Right lobe of liver (tissue), 4 donors: ENCODE measurements around the gene C19orf44.

Experiments used
- POLR2A ChIP-seq: fragments of 450-650 bp; IDR thresholded peaks from one replicate; pipeline ENCODE4 v1.6.1; 2017; ENCODE audit warnings: antibody characterized with exemption, mild to moderate bottlenecking
- TF ChIP-seq, protein P1 (sequence below), 4 donors: fragments of 200-600 bp in 3 of 4; fragments of 450-650 bp in 1 of 4; IDR thresholded peaks; one replicate each; pipeline versions ENCODE4 v1.5.1 to v1.8.0; 2016 to 2022; ENCODE audit warnings: antibody characterized with exemption in 4 of 4, mild to moderate bottlenecking in 2 of 4
- donor health status: DM: no; HTN: no; CAD: no.
- donor health status: DM: no; HTN: no; CAD: no.
- donor health status: DM: no; HTN: yes; CAD: no.

DNA sequence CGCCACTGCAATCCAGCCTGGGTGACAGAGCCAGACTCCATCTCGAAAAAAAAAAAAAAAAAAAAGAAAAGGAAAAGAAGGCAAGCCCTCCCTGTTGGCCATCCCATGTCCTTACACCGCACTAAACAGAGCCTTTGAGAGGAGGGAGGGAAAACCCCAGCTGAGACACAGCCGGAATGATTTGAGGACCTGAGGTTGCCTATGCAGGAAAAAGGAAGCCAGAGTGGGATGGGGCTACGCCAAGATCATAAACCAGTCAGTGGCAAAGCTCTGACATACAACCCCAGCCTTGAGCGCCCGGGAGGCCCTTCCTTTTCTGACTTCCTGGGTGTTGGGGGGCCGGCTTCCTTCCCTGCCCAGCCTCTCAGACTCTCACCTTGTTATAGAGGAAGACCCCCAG, 58.6 kb downstream of the C19orf44 start:
- TF ChIP-seq, protein P1, sequence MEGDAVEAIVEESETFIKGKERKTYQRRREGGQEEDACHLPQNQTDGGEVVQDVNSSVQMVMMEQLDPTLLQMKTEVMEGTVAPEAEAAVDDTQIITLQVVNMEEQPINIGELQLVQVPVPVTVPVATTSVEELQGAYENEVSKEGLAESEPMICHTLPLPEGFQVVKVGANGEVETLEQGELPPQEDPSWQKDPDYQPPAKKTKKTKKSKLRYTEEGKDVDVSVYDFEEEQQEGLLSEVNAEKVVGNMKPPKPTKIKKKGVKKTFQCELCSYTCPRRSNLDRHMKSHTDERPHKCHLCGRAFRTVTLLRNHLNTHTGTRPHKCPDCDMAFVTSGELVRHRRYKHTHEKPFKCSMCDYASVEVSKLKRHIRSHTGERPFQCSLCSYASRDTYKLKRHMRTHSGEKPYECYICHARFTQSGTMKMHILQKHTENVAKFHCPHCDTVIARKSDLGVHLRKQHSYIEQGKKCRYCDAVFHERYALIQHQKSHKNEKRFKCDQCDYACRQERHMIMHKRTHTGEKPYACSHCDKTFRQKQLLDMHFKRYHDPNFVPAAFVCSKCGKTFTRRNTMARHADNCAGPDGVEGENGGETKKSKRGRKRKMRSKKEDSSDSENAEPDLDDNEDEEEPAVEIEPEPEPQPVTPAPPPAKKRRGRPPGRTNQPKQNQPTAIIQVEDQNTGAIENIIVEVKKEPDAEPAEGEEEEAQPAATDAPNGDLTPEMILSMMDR (IDR thresholded peaks at IDR 0.05): no peak
- TF ChIP-seq POLR2A: no peak
